ENCODE measurements around the gene BTBD16.

The BTBD16 gene

GRCh38 chr10:122376364-122376961 is 105.4 kb downstream of the BTBD16 start:
- no peak for DNase-seq

- DNase-seq: no peak
Observed at GRCh38 chr10:122379041-122379440, 107.9 kb downstream of the BTBD16 start.

- no peak for DNase-seq
Observed at GRCh38 chr10:122379537-122379936, 108.4 kb downstream of the BTBD16 start.

DNA sequence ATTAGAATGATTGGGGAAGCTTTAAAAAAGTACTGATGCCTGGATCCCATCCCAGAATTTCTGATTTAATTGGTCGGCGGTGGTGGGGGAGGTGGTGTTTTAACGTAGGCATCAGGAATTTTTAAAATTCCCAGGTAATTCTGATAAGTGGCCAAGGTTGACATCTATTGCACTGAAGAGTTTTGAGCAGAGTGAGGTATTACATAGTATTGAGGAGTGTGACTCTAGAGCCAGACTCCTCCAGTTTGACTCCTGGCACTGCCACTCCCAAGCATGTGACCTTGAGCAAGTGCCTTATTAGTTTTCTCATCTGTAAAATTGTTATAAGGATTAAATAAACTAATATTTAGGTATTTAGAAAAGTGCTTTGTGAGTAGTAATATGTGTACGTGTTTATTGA is 109.6 kb downstream of the BTBD16 start:
- no peak for DNase-seq

GRCh38 chr10:122381680-122382079 is 110.6 kb downstream of the BTBD16 start:
- no peak for DNase-seq

DNA sequence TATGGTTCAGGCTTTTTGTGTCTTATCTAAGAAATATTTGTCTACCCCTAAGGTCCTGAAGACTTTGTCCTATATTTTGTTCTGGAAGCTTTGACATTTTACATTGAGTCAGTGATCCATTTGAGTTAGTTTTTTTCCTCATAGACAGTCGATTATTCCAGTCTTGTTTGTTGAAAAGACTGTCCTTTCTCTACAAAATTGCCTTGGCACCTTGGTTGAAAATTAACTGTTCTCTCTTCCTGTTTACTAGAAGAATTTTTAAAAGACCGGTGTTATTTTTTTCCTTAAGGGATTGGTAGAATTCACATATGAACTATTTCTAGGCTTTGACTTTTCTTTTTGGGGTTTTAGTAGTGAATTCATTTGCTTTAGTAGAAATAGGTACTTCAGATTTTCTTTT is 115.4 kb downstream of the BTBD16 start:
- no peak for DNase-seq

DNA sequence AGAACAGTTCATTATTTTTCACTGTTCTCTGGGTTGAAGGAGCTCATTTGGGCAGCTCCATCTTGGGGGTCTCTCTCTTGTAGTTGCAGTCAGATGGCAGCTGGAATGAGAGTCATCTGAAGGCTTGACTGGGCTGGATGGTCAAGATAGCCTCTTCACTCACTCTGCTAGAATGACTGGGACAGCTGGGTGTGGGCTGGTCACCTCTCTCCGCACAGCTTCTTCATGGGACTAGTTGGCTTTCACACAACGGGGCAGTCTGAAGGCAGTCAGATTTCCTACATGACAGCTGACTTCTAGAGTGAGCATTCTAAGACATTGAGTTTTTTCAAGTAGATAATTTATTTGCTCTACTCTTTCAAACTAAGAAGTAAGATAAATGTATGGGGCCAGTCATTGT is 116.5 kb downstream of the BTBD16 start:
- DNase-seq: no peak
